ENCODE data around the gene CDK5. TPM values are rescaled to one million over a fixed set of nuclear protein-coding genes. Genes with fewer than 3 reads are reported as not detected.

The CDK5 gene
- total and polyA plus RNA-seq, 4 experiments from 2014 or later, result 6.3 to 15.2 (median 9.1) TPM

DNA sequence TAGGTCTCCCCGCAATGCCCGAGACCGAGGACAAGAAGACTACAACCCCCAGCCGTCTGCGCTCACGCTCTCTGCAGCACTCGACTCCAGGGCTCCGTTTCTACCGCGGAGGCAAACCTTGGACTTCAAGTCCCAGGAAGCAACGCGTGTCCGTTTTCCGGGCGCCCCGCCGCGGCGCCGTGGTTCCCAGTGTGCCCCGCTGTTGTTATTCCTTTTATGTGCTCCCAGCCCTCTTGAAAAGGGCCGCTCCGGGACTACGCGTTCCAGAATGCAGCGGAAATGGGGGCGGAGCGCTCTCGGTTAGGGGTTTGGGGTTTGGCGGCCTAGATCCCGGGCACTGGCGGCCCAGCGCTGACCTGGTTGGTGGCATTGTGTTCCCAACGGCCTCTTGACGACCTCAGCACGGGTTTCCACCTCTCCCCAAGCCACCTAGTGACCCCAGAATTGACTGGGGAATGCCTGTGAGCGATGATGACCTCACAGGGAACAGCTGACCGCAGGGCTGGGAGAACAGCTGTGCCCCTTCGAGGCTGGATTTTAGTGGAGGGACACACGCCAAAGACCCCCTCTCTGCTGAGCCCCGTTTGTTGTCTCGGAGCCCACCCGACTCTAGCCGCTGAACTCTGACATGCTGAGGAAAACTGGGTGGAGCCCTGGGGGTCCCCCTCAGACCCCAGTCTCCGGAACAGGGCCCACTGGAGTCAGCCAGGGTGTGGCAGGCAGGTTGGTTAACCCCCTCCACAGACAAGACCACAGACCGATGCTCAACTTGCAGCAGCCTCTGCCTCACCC is 488 bp upstream of the CDK5 start:
- POLR2A ChIA-PET (ENCODE audit: partially characterized antibody), result interaction anchor here (0.6 to 5.0 kb wide), 17 partner anchors 19 to 575 kb away, joined by 3 to 68 read pairs (median 3); partner anchors contain the start of genes ABCB8, AGAP3, FASTK and TMUB1
- Histone ChIP-seq H3K4me1 (ENCODE audit: insufficient read depth, low read length) (peaks cover 45% of the 10 kb centered on the region), H3K27ac (ENCODE audit: low read depth, low read length) (peak overlapping the region; percentile 85), H3K4me3 (ENCODE audit: low read length in 2 of 2) (peak overlapping the region; percentile 45 to 70), H3K27me3 (ENCODE audit: insufficient read depth, low read length) (no peaks in the 10 kb centered on the region), H3K36me3 (ENCODE audit: insufficient read depth, low read length) (no peaks in the 10 kb centered on the region), H3K9me3 (ENCODE audit: control insufficient read depth in 1 of 2, low read length in 2 of 2) (no peaks in the 10 kb centered on the region)
- Mint-ChIP-seq H3K4me1 (peaks cover 18 to 54% (median 37%) of the 10 kb centered on the region in 4 donors), H3K4me3 (peak overlapping the region; percentile 86 to 97 (median 94)), H3K36me3 (peaks cover 0 to 15% of the 10 kb centered on the region in 2 donors), H3K27me3 (peaks cover 0 to 2% of the 10 kb centered on the region in 2 donors), H3K27ac (peak overlapping the region; percentile 85 to 99 (median 96)), H3K9me3 (no peaks in the 10 kb centered on the region)
- CTCF ChIA-PET (ENCODE audit: partially characterized antibody), result interaction anchor here (1.0 to 1.3 kb wide), 3 partner anchors 27 to 182 kb away, joined by 3 to 4 read pairs (median 3); no protein-coding TSS in a partner anchor
- intact Hi-C loops (cut with micrococcal nuclease), result loop anchor here (1.0 to 2.0 kb wide), 5 partner anchors 22 to 1344 kb away; partner anchors contain the start of genes ABCB8, ABCF2 and FASTK
- DNase-seq, result peak; percentile 95 to 99 (median 98)

DNA sequence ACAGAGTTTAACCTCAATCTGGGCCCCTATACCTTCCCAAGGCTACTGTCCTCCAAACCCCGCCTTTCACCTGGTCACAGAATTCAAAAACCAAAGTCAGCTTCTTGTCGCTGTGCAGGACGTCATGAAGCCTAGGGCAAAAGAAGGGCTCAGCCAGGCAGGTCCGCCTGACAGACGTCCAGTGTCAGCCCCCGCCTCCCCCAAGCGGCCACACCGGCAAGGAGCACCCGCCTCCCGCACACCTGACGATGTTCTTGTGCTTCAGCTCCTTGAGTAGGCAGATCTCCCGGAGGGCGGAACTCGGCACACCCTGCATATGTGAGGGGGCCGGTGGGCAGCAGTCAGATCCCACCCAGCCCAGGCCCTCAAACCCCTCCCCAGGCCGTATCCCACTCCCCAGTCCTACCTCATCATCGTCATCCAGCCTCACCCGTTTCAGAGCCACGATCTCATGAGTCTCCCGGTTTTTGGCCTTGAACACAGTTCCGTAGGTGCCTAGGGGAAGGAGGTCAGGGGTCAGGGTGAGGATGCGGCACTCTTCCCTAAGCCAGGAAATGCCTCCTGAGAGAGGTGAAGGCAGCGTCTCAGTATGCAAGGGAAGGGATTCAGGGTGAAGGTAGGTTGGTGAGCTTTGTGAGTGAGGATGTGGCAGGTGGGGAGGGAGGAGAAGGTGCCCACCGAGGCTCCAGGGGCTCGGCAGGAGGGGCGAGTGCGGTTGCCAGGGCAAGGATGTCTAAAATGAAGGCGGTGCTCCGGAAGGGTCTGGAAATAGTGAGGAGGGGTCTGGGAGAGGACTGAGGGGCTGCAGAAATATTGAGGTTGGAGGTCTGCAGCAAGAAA is 811 bp downstream of the CDK5 start:
- CTCF ChIA-PET (ENCODE audit: partially characterized antibody), result no interaction called here
- peak overlapping the region; percentile 85 for H3K27ac ChIP-seq (ENCODE audit: low read depth, low read length)
- intact Hi-C loops (cut with micrococcal nuclease), result no loop called here
- Mint-ChIP-seq H3K27ac (peak overlapping the region in 3 of 7 donors; percentile 80 to 90 (median 85)), H3K4me1 (peaks cover 24 to 62% (median 42%) of the 10 kb centered on the region in 4 donors), H3K4me3 (peak overlapping the region; percentile 86 to 97 (median 94)), H3K9me3 (no peaks in the 10 kb centered on the region), H3K36me3 (peaks cover 0 to 13% of the 10 kb centered on the region in 2 donors), H3K27me3 (peaks cover 0 to 4% of the 10 kb centered on the region in 2 donors)
- peak overlapping the region; percentile 70 to 71 for H3K4me3 ChIP-seq (ENCODE audit: low read length in 2 of 2)
- POLR2A ChIA-PET (ENCODE audit: partially characterized antibody), result interaction anchor here (1.0 to 5.0 kb wide), 6 partner anchors 11 to 73 kb away, joined by 3 to 68 read pairs (median 8); partner anchors contain the start of genes ABCB8, AGAP3, FASTK and TMUB1
- H3K27me3 ChIP-seq (ENCODE audit: insufficient read depth, low read length), result no peaks in the 10 kb centered on the region
- H3K36me3 ChIP-seq (ENCODE audit: insufficient read depth, low read length), result no peaks in the 10 kb centered on the region
- no peak for DNase-seq
- H3K4me1 ChIP-seq (ENCODE audit: insufficient read depth, low read length), result peaks cover 46% of the 10 kb centered on the region
- H3K9me3 ChIP-seq (ENCODE audit: control insufficient read depth in 1 of 2, low read length in 2 of 2), result no peaks in the 10 kb centered on the region

DNA sequence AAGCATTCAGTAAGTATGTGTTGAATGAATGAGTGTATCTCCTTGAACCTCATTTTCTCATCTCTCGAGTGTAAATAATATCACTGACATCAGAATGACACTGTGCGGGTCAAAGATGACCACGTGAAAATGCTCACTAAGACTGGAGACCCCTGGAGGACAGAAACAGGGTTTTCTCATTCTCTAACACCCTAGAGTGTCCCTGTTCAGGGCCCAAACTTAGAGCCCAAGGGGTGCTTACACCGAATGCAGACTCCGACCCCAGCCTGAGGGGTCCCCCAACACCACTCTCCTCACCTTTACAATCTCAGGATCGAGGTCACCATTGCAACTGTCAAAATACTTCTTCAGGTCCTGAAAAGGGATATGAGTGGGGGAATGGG is 1.4 kb downstream of the CDK5 start:
- peaks cover 0 to 4% of the 10 kb centered on the region in 2 donors for H3K27me3 Mint-ChIP-seq
- H3K4me3 Mint-ChIP-seq, result peak overlapping the region in 7 of 8 donors; percentile 10 to 97 (median 51)
- no peak overlapping the region for H3K27ac ChIP-seq (ENCODE audit: low read depth, low read length)
- no peak overlapping the region for H3K27ac Mint-ChIP-seq
- POLR2A ChIA-PET (ENCODE audit: partially characterized antibody), result no interaction called here
- CTCF ChIA-PET (ENCODE audit: partially characterized antibody), result no interaction called here
- peaks cover 42% of the 10 kb centered on the region for H3K4me1 ChIP-seq (ENCODE audit: insufficient read depth, low read length)
- intact Hi-C loops (cut with micrococcal nuclease), result no loop called here
- H3K27me3 ChIP-seq (ENCODE audit: insufficient read depth, low read length), result no peaks in the 10 kb centered on the region
- peaks cover 0 to 13% of the 10 kb centered on the region in 2 donors for H3K36me3 Mint-ChIP-seq
- DNase-seq, result no peak
- H3K4me1 Mint-ChIP-seq, result peaks cover 21 to 56% (median 38%) of the 10 kb centered on the region in 4 donors
- no peak overlapping the region for H3K4me3 ChIP-seq (ENCODE audit: low read length in 2 of 2)
- H3K9me3 ChIP-seq (ENCODE audit: control insufficient read depth in 1 of 2, low read length in 2 of 2), result no peaks in the 10 kb centered on the region
- H3K9me3 Mint-ChIP-seq, result no peaks in the 10 kb centered on the region
- H3K36me3 ChIP-seq (ENCODE audit: insufficient read depth, low read length), result no peaks in the 10 kb centered on the region

GRCh38 chr7:151053751-151054150 is 3.9 kb downstream of the CDK5 start:
- CTCF ChIA-PET (ENCODE audit: partially characterized antibody), result no interaction called here
- H3K4me1 Mint-ChIP-seq, result peaks cover 13 to 38% (median 26%) of the 10 kb centered on the region in 4 donors
- peaks cover 29% of the 10 kb centered on the region for H3K4me1 ChIP-seq (ENCODE audit: insufficient read depth, low read length)
- H3K9me3 Mint-ChIP-seq, result no peaks in the 10 kb centered on the region
- H3K9me3 ChIP-seq (ENCODE audit: control insufficient read depth in 1 of 2, low read length in 2 of 2), result no peaks in the 10 kb centered on the region
- no peak overlapping the region for H3K27ac Mint-ChIP-seq
- no peak overlapping the region for H3K4me3 ChIP-seq (ENCODE audit: low read length in 2 of 2)
- H3K4me3 Mint-ChIP-seq, result no peak overlapping the region
- H3K27ac ChIP-seq (ENCODE audit: low read depth, low read length), result no peak overlapping the region
- H3K36me3 ChIP-seq (ENCODE audit: insufficient read depth, low read length), result no peaks in the 10 kb centered on the region
- H3K36me3 Mint-ChIP-seq, result peaks cover 0 to 8% of the 10 kb centered on the region in 2 donors
- intact Hi-C loops (cut with micrococcal nuclease), result no loop called here
- peaks cover 0 to 4% of the 10 kb centered on the region in 2 donors for H3K27me3 Mint-ChIP-seq
- no peaks in the 10 kb centered on the region for H3K27me3 ChIP-seq (ENCODE audit: insufficient read depth, low read length)
- POLR2A ChIA-PET (ENCODE audit: partially characterized antibody), result no interaction called here
- no peak for DNase-seq

GRCh38 chr7:151053096-151053495 is 4.6 kb downstream of the CDK5 start:
- Histone ChIP-seq H3K4me3 (ENCODE audit: low read length in 2 of 2) (no peak overlapping the region), H3K4me1 (ENCODE audit: insufficient read depth, low read length) (peaks cover 22% of the 10 kb centered on the region), H3K36me3 (ENCODE audit: insufficient read depth, low read length) (no peaks in the 10 kb centered on the region), H3K27me3 (ENCODE audit: insufficient read depth, low read length) (no peaks in the 10 kb centered on the region), H3K9me3 (ENCODE audit: control insufficient read depth in 1 of 2, low read length in 2 of 2) (no peaks in the 10 kb centered on the region), H3K27ac (ENCODE audit: low read depth, low read length) (no peak overlapping the region)
- Mint-ChIP-seq H3K4me3 (no peak overlapping the region), H3K9me3 (no peaks in the 10 kb centered on the region), H3K36me3 (peaks cover 0 to 4% of the 10 kb centered on the region in 2 donors), H3K4me1 (peaks cover 12 to 31% (median 22%) of the 10 kb centered on the region in 4 donors), H3K27ac (no peak overlapping the region), H3K27me3 (peaks cover 0 to 4% of the 10 kb centered on the region in 2 donors)
- CTCF ChIA-PET (ENCODE audit: partially characterized antibody), result no interaction called here
- DNase-seq, result no peak
- intact Hi-C loops (cut with micrococcal nuclease), result no loop called here
- POLR2A ChIA-PET (ENCODE audit: partially characterized antibody), result no interaction called here

GRCh38 chr7:151051108-151051507 is 6.6 kb downstream of the CDK5 start:
- CTCF ChIA-PET (ENCODE audit: partially characterized antibody), result interaction anchor here (1.1 to 1.3 kb wide), 2 partner anchors 66 to 153 kb away, joined by 3 to 4 read pairs; no protein-coding TSS in a partner anchor
- no peaks in the 10 kb centered on the region for H3K36me3 Mint-ChIP-seq
- no peak overlapping the region for H3K27ac Mint-ChIP-seq

More at GRCh38 chr7:151051108-151051507, 6.6 kb downstream of the CDK5 start:
- H3K36me3 ChIP-seq (ENCODE audit: insufficient read depth, low read length), result no peaks in the 10 kb centered on the region
- no peak overlapping the region for H3K4me3 Mint-ChIP-seq
- POLR2A ChIA-PET (ENCODE audit: partially characterized antibody), result interaction anchor here (0.8 to 1.3 kb wide), 6 partner anchors 9 to 57 kb away, joined by 3 read pairs; no protein-coding TSS in a partner anchor
- H3K27me3 ChIP-seq (ENCODE audit: insufficient read depth, low read length), result no peaks in the 10 kb centered on the region
- H3K4me3 ChIP-seq (ENCODE audit: low read length in 2 of 2), result no peak overlapping the region
- intact Hi-C loops (cut with micrococcal nuclease), result no loop called here
- DNase-seq, result peak; percentile 59 to 69 (median 66)
- no peak overlapping the region for H3K27ac ChIP-seq (ENCODE audit: low read depth, low read length)
- H3K4me1 Mint-ChIP-seq, result peaks cover 4 to 18% (median 11%) of the 10 kb centered on the region in 4 donors
- peaks cover 0 to 2% of the 10 kb centered on the region in 2 donors for H3K27me3 Mint-ChIP-seq
- H3K4me1 ChIP-seq (ENCODE audit: insufficient read depth, low read length), result peaks cover 11% of the 10 kb centered on the region
- no peaks in the 10 kb centered on the region for H3K9me3 ChIP-seq (ENCODE audit: control insufficient read depth in 1 of 2, low read length in 2 of 2)
- no peaks in the 10 kb centered on the region for H3K9me3 Mint-ChIP-seq

Measured in CD4-positive, alpha-beta memory T cell (primary cell).